H9 (cell line): ENCODE data around the gene EXOC3. TPM values are rescaled to one million over a fixed set of nuclear protein-coding genes. Genes with fewer than 3 reads are reported as not detected.

ENCODE experiments used
- DNase-seq: peaks from one replicate; pipeline ENCODE4 v3.0.0-alpha.2; 2017
- H2AFZ ChIP-seq: one replicate; pipeline ENCODE4 v1.6.1; 2013; ENCODE audit warnings: mild to moderate bottlenecking, low read length, control low read depth, moderate library complexity
- H2AK5ac ChIP-seq: 2 replicates; pipeline ENCODE4 v1.6.1; 2013; ENCODE audit warnings: low read length, control low read depth, mixed read lengths; ENCODE audit not compliant: insufficient read length
- H2BK120ac ChIP-seq: one replicate; pipeline ENCODE4 v1.6.1; 2013; ENCODE audit warnings: low read depth, mild to moderate bottlenecking, low read length, control low read depth, inconsistent platforms; ENCODE audit not compliant: poor library complexity, severe bottlenecking
- H2BK12ac ChIP-seq: 2 replicates; pipeline ENCODE4 v1.6.1; 2013; ENCODE audit warnings: low read length, control low read depth, mixed read lengths, low read depth; ENCODE audit not compliant: insufficient read length
- H2BK15ac ChIP-seq: 2 replicates; pipeline ENCODE4 v1.6.1; 2013; ENCODE audit warnings: low read depth, low read length, control low read depth
- H2BK20ac ChIP-seq: one replicate; pipeline ENCODE4 v1.6.1; 2013; ENCODE audit warnings: low read depth, mild to moderate bottlenecking, low read length, control low read depth, inconsistent platforms; ENCODE audit not compliant: poor library complexity, severe bottlenecking
- H2BK5ac ChIP-seq: 2 replicates; pipeline ENCODE4 v1.6.1; 2013; ENCODE audit warnings: low read length, control low read depth, mixed read lengths; ENCODE audit not compliant: insufficient read length
- H3K14ac ChIP-seq: 2 replicates; pipeline ENCODE4 v1.6.1; 2013; ENCODE audit warnings: low read length, control low read depth; ENCODE audit not compliant: insufficient read depth
- H3K18ac ChIP-seq: 2 replicates; pipeline ENCODE4 v1.6.1; 2013; ENCODE audit warnings: low read depth, mild to moderate bottlenecking, mixed read lengths, low read length, control low read depth; ENCODE audit not compliant: insufficient read length
- H3K23ac ChIP-seq: 2 replicates; pipeline ENCODE4 v1.6.1; 2013; ENCODE audit warnings: low read length, control low read depth, mixed read lengths, low read depth; ENCODE audit not compliant: insufficient read length
- H3K23me2 ChIP-seq: 2 replicates; pipeline ENCODE4 v1.6.1; 2013; ENCODE audit warnings: low read depth, mild to moderate bottlenecking, mixed read lengths, low read length, control low read depth; ENCODE audit not compliant: insufficient read length, poor library complexity, severe bottlenecking
- H3K27ac ChIP-seq: 2 replicates; pipeline ENCODE4 v1.5.1; 2013; ENCODE audit warnings: low read length, control low read depth, mixed read lengths, low read depth; ENCODE audit not compliant: insufficient read length
- H3K27me3 ChIP-seq: 2 replicates; pipeline ENCODE4 v1.6.1; 2013; ENCODE audit warnings: low read length, control low read depth, inconsistent platforms; ENCODE audit not compliant: insufficient read depth
- H3K4ac ChIP-seq: 2 replicates; pipeline ENCODE4 v1.6.1; 2013; ENCODE audit warnings: low read depth, mild to moderate bottlenecking, control low read depth, inconsistent platforms, low read length, moderate library complexity
- H3K4me1 ChIP-seq: 2 replicates; pipeline ENCODE4 v1.6.1; 2013; ENCODE audit warnings: low read length, control low read depth, inconsistent platforms; ENCODE audit not compliant: insufficient read depth
- H3K4me2 ChIP-seq: 2 replicates; pipeline ENCODE4 v1.6.1; 2013; ENCODE audit warnings: low read length, control low read depth, mixed read lengths; ENCODE audit not compliant: insufficient read length, insufficient read depth
- H3K56ac ChIP-seq: 2 replicates; pipeline ENCODE4 v1.6.1; 2013; ENCODE audit warnings: low read depth, mild to moderate bottlenecking, mixed read lengths, low read length, control low read depth; ENCODE audit not compliant: insufficient read length
- H3K79me1 ChIP-seq: 2 replicates; pipeline ENCODE4 v1.6.1; 2013; ENCODE audit warnings: low read depth, mild to moderate bottlenecking, moderate library complexity, low read length, control low read depth, inconsistent platforms; ENCODE audit not compliant: insufficient read depth, poor library complexity, severe bottlenecking
- H3K79me2 ChIP-seq: 2 replicates; pipeline ENCODE4 v1.6.1; 2013; ENCODE audit warnings: low read length, control low read depth, inconsistent platforms; ENCODE audit not compliant: insufficient read depth
- H3K9ac ChIP-seq: 2 replicates; pipeline ENCODE4 v1.6.1; 2013; ENCODE audit warnings: low read length, control low read depth, mixed read lengths; ENCODE audit not compliant: insufficient read length; ENCODE audit errors: extremely low read depth
- H3K9me3 ChIP-seq: one replicate; pipeline ENCODE4 v1.6.1; 2013; ENCODE audit warnings: low read depth, low read length, inconsistent platforms; ENCODE audit not compliant: control insufficient read depth
- H3T11ph ChIP-seq: one replicate; pipeline ENCODE4 v1.6.1; 2013; ENCODE audit warnings: mild to moderate bottlenecking, low read length, control low read depth, inconsistent platforms
- H4K20me1 ChIP-seq: one replicate; pipeline ENCODE4 v1.6.1; 2013; ENCODE audit not compliant: control insufficient read depth, insufficient read length, insufficient read depth
- H4K5ac ChIP-seq: 2 replicates; pipeline ENCODE4 v1.6.1; 2013; ENCODE audit warnings: low read depth, mild to moderate bottlenecking, mixed read lengths, low read length, control low read depth; ENCODE audit not compliant: insufficient read length
- H4K8ac ChIP-seq: replicated peaks from 2 replicates; pipeline ENCODE4 v1.6.1; 2013; ENCODE audit warnings: low read length, control low read depth, mixed read lengths, low read depth; ENCODE audit not compliant: insufficient read length
- H4K91ac ChIP-seq: 2 replicates; pipeline ENCODE4 v1.6.1; 2013; ENCODE audit warnings: low read depth, mild to moderate bottlenecking, moderate library complexity, mixed read lengths, low read length, control low read depth; ENCODE audit not compliant: insufficient read length
- H3K27ac Mint-ChIP-seq, 3 experiments: 2 replicates in 2 of 3; 3 replicates in 1 of 3; pipeline ENCODE4 v1.8.0; 2020 to 2021; ENCODE audit warnings: mixed read lengths in 3 of 3, mild to moderate bottlenecking in 1 of 3, moderate library complexity in 1 of 3
- H3K27me3 Mint-ChIP-seq: 2 replicates; pipeline ENCODE4 v1.8.0; 2021; ENCODE audit warnings: low read depth, mild to moderate bottlenecking, moderate library complexity, mixed read lengths
- H3K36me3 Mint-ChIP-seq, 3 experiments: 2 replicates in 2 of 3; 3 replicates in 1 of 3; pipeline ENCODE4 v1.8.0; 2020 to 2021; ENCODE audit warnings: low read depth in 3 of 3, mixed read lengths in 3 of 3; ENCODE audit not compliant: insufficient read depth in 1 of 3
- H3K4me1 Mint-ChIP-seq, 2 experiments: 2 replicates each; pipeline ENCODE4 v1.8.0; 2020; ENCODE audit warnings: mixed read lengths in 2 of 2
- H3K4me3 Mint-ChIP-seq, 2 experiments: 2 replicates in 1 of 2; 3 replicates in 1 of 2; pipeline ENCODE4 v1.8.0; 2020 to 2021; ENCODE audit warnings: mild to moderate bottlenecking in 2 of 2, mixed read lengths in 2 of 2, moderate library complexity in 1 of 2
- H3K9me3 Mint-ChIP-seq, 2 experiments: 2 replicates in 1 of 2; 3 replicates in 1 of 2; pipeline ENCODE4 v1.8.0; 2020; ENCODE audit warnings: mild to moderate bottlenecking in 2 of 2, mixed read lengths in 2 of 2, moderate library complexity in 1 of 2
- CTCF ChIP-seq: fragments of 200-600 bp; sonication (generic); conservative IDR thresholded peaks from 3 replicates; pipeline ENCODE4 v1.8.0; 2021; ENCODE audit warnings: antibody characterized with exemption, mild to moderate bottlenecking
- WGBS: extraction: QIAGEN DNeasy Blood & Tissue Kit; methylation state at CpG from one replicate; pipeline ENCODE4 v1.1.7; 2013; ENCODE audit warnings: missing lambda C conversion rate, low lambda C conversion rate, mixed read lengths; ENCODE audit not compliant: insufficient read length; ENCODE audit errors: extremely low coverage; 5-methylcytosine and 5-hydroxymethylcytosine counted together
- total RNA-seq: library from RNA; stranded (reverse); gene quantifications from 2 replicates; pipeline ENCODE4 v1.2.1, GENCODE V29; 2021

Gene EXOC3
- total RNA-seq, 1 experiment from 2014 or later, result 36.7 TPM

GRCh38 chr5:514673-515072 lies 71.7 kb downstream of the EXOC3 start:
- H3K79me2 ChIP-seq, result no peaks in the 10 kb centered on the region
- H3K27me3 ChIP-seq, result no peaks in the 10 kb centered on the region
- no peak overlapping the region for H2BK15ac ChIP-seq
- no peak overlapping the region for H4K8ac ChIP-seq
- H3T11ph ChIP-seq, result no peak overlapping the region
- H2AK5ac ChIP-seq, result no peak overlapping the region
- H3K56ac ChIP-seq, result no peak overlapping the region
- WGBS, result no CpG with 5 or more reads among the region's 8 CpGs
- Mint-ChIP-seq H3K27ac (no peak overlapping the region), H3K9me3 (peaks cover 0 to 5% of the 10 kb centered on the region in 2 experiments; a peak in 2 of 5 replicates), H3K36me3 (no peaks in the 10 kb centered on the region), H3K4me1 (peaks cover 3% of the 10 kb centered on the region in 2 experiments; a peak in 2 of 4 replicates), H3K27me3 (peaks cover 76% of the 10 kb centered on the region), H3K4me3 (no peak overlapping the region)
- H3K23ac ChIP-seq, result no peak overlapping the region
- H4K91ac ChIP-seq, result no peak overlapping the region
- H4K5ac ChIP-seq, result no peak overlapping the region
- no peak for DNase-seq
- no peak overlapping the region for H2BK5ac ChIP-seq
- no peaks in the 10 kb centered on the region for H3K23me2 ChIP-seq
- no peaks in the 10 kb centered on the region for H3K9me3 ChIP-seq
- H3K9ac ChIP-seq, result no peak overlapping the region
- no peak for TF ChIP-seq CTCF
- no peak overlapping the region for H2AFZ ChIP-seq
- H3K27ac ChIP-seq, result no peak overlapping the region
- no peak overlapping the region for H2BK12ac ChIP-seq
- H3K79me1 ChIP-seq, result no peaks in the 10 kb centered on the region
- H3K4me1 ChIP-seq, result no peaks in the 10 kb centered on the region
- H3K14ac ChIP-seq, result no peak overlapping the region
- H2BK20ac ChIP-seq, result no peak overlapping the region
- no peak overlapping the region for H3K4me2 ChIP-seq
- H3K18ac ChIP-seq, result no peak overlapping the region
- H2BK120ac ChIP-seq, result no peak overlapping the region
- no peak overlapping the region for H3K4ac ChIP-seq
- H4K20me1 ChIP-seq, result no peaks in the 10 kb centered on the region
